ENCODE measurements around the gene POLR3A. TPM values are rescaled to one million over a fixed set of nuclear protein-coding genes. Genes with fewer than 3 reads are reported as not detected.

Gene POLR3A
- total RNA-seq, 1 donor from 2014 or later = 31.4 TPM

DNA sequence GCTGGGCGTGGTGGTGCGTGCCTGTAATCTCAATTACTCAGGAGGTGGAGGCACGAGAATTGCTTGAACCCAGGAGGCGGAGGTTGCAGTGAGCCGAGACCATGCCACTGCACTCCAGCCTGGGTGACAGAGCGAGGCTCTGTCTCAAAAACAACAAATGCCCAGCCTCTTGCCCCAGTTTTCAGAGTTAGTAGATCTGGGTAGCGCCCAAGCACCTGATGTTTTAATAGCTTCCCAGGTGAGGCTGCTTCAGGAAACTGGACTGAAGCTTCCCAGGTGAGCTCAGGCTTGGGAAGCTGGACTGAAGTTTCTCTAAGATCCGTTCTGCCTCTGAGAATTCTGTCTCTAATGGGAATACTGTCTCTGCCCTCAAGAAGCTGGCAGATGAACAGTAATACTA is 16.5 kb upstream of the POLR3A start:
- H3K4me1 Mint-ChIP-seq (ENCODE audit: low read depth, unreplicated experiment) = peaks cover 37% of the 10 kb centered on the region
- H3K9me3 Mint-ChIP-seq (ENCODE audit: unreplicated experiment) = no peaks in the 10 kb centered on the region
- Histone ChIP-seq H3K27me3 (ENCODE audit: insufficient read depth, low read length) (no peaks in the 10 kb centered on the region), H2AFZ (ENCODE audit: low read depth, low read length) (no peak overlapping the region), H3K79me2 (ENCODE audit: insufficient read depth, low read length) (peaks cover 5% of the 10 kb centered on the region), H3K9ac (ENCODE audit: low read length) (no peak overlapping the region), H3K4me2 (ENCODE audit: low read length) (no peak overlapping the region), H3K4me3 (ENCODE audit: insufficient read depth, low read depth, low read length) (no peak overlapping the region), H3K36me3 (ENCODE audit: insufficient read depth, low read length) (peaks cover 20% of the 10 kb centered on the region), H3K27ac (ENCODE audit: low read depth, low read length) (no peak overlapping the region), H3K4me1 (ENCODE audit: insufficient read depth, low read length) (peaks cover 14% of the 10 kb centered on the region), H4K20me1 (ENCODE audit: insufficient read depth, low read length) (peaks cover 39% of the 10 kb centered on the region), H3K9me3 (ENCODE audit: insufficient read depth, low read depth, low read length) (no peaks in the 10 kb centered on the region)
- FAIRE-seq (no peak), DNase-seq (ENCODE audit: low read depth) (no peak)
- peaks cover 25% of the 10 kb centered on the region for H3K36me3 Mint-ChIP-seq (ENCODE audit: low read depth, unreplicated experiment)
- H3K27me3 Mint-ChIP-seq (ENCODE audit: low read depth, unreplicated experiment) = peaks cover 5% of the 10 kb centered on the region
- no peak overlapping the region for H3K4me3 Mint-ChIP-seq (ENCODE audit: unreplicated experiment)
- no peak overlapping the region for H3K27ac Mint-ChIP-seq (ENCODE audit: unreplicated experiment)
- TF ChIP-seq CTCF (IDR thresholded peaks at IDR 0.05; ENCODE audit: insufficient read depth, low read depth, low read length) (no peak), EZH2 (IDR thresholded peaks at IDR 0.05; ENCODE audit: insufficient read depth, low read length) (no peak)

- Mint-ChIP-seq H3K4me1 (ENCODE audit: low read depth, unreplicated experiment) (peaks cover 42% of the 10 kb centered on the region), H3K36me3 (ENCODE audit: low read depth, unreplicated experiment) (peaks cover 26% of the 10 kb centered on the region), H3K4me3 (ENCODE audit: unreplicated experiment) (peak overlapping the region; percentile 34), H3K27ac (ENCODE audit: unreplicated experiment) (no peak overlapping the region), H3K27me3 (ENCODE audit: low read depth, unreplicated experiment) (peaks cover 5% of the 10 kb centered on the region), H3K9me3 (ENCODE audit: unreplicated experiment) (no peaks in the 10 kb centered on the region)
- Histone ChIP-seq H3K4me2 (ENCODE audit: low read length) (no peak overlapping the region), H3K9ac (ENCODE audit: low read length) (no peak overlapping the region), H4K20me1 (ENCODE audit: insufficient read depth, low read length) (peaks cover 45% of the 10 kb centered on the region), H2AFZ (ENCODE audit: low read depth, low read length) (no peak overlapping the region), H3K4me1 (ENCODE audit: insufficient read depth, low read length) (peaks cover 14% of the 10 kb centered on the region), H3K27me3 (ENCODE audit: insufficient read depth, low read length) (no peaks in the 10 kb centered on the region), H3K4me3 (ENCODE audit: insufficient read depth, low read depth, low read length) (no peak overlapping the region), H3K27ac (ENCODE audit: low read depth, low read length) (no peak overlapping the region), H3K9me3 (ENCODE audit: insufficient read depth, low read depth, low read length) (no peaks in the 10 kb centered on the region), H3K36me3 (ENCODE audit: insufficient read depth, low read length) (peaks cover 26% of the 10 kb centered on the region), H3K79me2 (ENCODE audit: insufficient read depth, low read length) (peaks cover 11% of the 10 kb centered on the region)
- DNase-seq (ENCODE audit: low read depth) (no peak), FAIRE-seq (no peak)
- no peak for TF ChIP-seq CTCF (IDR thresholded peaks at IDR 0.05; ENCODE audit: insufficient read depth, low read depth, low read length)
- no peak for TF ChIP-seq EZH2 (IDR thresholded peaks at IDR 0.05; ENCODE audit: insufficient read depth, low read length)
These were observed 15.9 kb upstream of the POLR3A start for GRCh38 chr10:78045237-78045636.

GRCh38 chr10:78044699-78045098 is 15.4 kb upstream of the POLR3A start:
- TF ChIP-seq CTCF (IDR thresholded peaks at IDR 0.05; ENCODE audit: insufficient read depth, low read depth, low read length) = no peak
- no peak for TF ChIP-seq EZH2 (IDR thresholded peaks at IDR 0.05; ENCODE audit: insufficient read depth, low read length)
- H3K4me2 ChIP-seq (ENCODE audit: low read length) = peak overlapping the region; percentile 30
- no peak for FAIRE-seq
- peaks cover 51% of the 10 kb centered on the region for H4K20me1 ChIP-seq (ENCODE audit: insufficient read depth, low read length)
- DNase-seq (ENCODE audit: low read depth) = no peak
- Mint-ChIP-seq H3K9me3 (ENCODE audit: unreplicated experiment) (no peaks in the 10 kb centered on the region), H3K4me3 (ENCODE audit: unreplicated experiment) (no peak overlapping the region), H3K27ac (ENCODE audit: unreplicated experiment) (no peak overlapping the region), H3K4me1 (ENCODE audit: low read depth, unreplicated experiment) (peaks cover 45% of the 10 kb centered on the region), H3K27me3 (ENCODE audit: low read depth, unreplicated experiment) (peaks cover 5% of the 10 kb centered on the region), H3K36me3 (ENCODE audit: low read depth, unreplicated experiment) (peaks cover 24% of the 10 kb centered on the region)
- no peaks in the 10 kb centered on the region for H3K9me3 ChIP-seq (ENCODE audit: insufficient read depth, low read depth, low read length)
- no peak overlapping the region for H3K4me3 ChIP-seq (ENCODE audit: insufficient read depth, low read depth, low read length)
- peaks cover 17% of the 10 kb centered on the region for H3K79me2 ChIP-seq (ENCODE audit: insufficient read depth, low read length)
- H3K27ac ChIP-seq (ENCODE audit: low read depth, low read length) = no peak overlapping the region
- no peaks in the 10 kb centered on the region for H3K27me3 ChIP-seq (ENCODE audit: insufficient read depth, low read length)
- H3K36me3 ChIP-seq (ENCODE audit: insufficient read depth, low read length) = peaks cover 31% of the 10 kb centered on the region
- H3K4me1 ChIP-seq (ENCODE audit: insufficient read depth, low read length) = peaks cover 14% of the 10 kb centered on the region
- no peak overlapping the region for H3K9ac ChIP-seq (ENCODE audit: low read length)
- H2AFZ ChIP-seq (ENCODE audit: low read depth, low read length) = no peak overlapping the region
